Endothelial cell of umbilical vein (primary cell): Measurements from ENCODE around the gene KIAA1671. TPM values are rescaled to one million over a fixed set of nuclear protein-coding genes. Genes with fewer than 3 reads are reported as not detected.

ENCODE experiments used
- BruUV-seq: library from RNA; stranded (reverse); fragments of 400-500 nt; replicated peaks from 2 replicates; lab custom pipeline; 2021; lab: Mats Ljungman, UMichigan
- CTCF ChIA-PET: fragments of 300-600, 350-600 bp; sonication (Branson Sonifier 250); formaldehyde crosslinking; loops from one replicate; lab custom pipeline; 2021; ENCODE audit warnings: antibody characterized with exemption, inconsistent platforms; lab: Charles Lee
- POLR2A ChIA-PET: fragments of 300-600, 350-600 bp; sonication (Branson Sonifier 250); formaldehyde crosslinking; loops from one replicate; lab custom pipeline; 2021; ENCODE audit warnings: antibody characterized with exemption, inconsistent platforms; lab: Charles Lee
- DNase-seq: peaks from one replicate; pipeline ENCODE4 v3.0.0-alpha.2; 2011; ENCODE audit warnings: low read depth, low spot score
- FAIRE-seq: peaks from 2 replicates; lab custom pipeline; 2011; peaks lifted over from hg19 to GRCh38; lab: Jason Lieb, UNC
- H2AFZ ChIP-seq: 2 replicates; pipeline ENCODE4 v1.6.0; 2012; ENCODE audit warnings: low read depth, low read length, control low read depth, inconsistent platforms
- H3K27ac ChIP-seq: 2 replicates; pipeline ENCODE4 v1.5.1; 2011; ENCODE audit warnings: low read depth, mild to moderate bottlenecking, control low read depth, low read length, moderate library complexity; ENCODE audit not compliant: insufficient read depth
- H3K27me3 ChIP-seq, 2 experiments: 2 replicates each; pipeline versions ENCODE4 v1.6.0 to v1.6.1; 2011; ENCODE audit warnings: low read length in 2 of 2, mixed read lengths in 1 of 2; ENCODE audit not compliant: control insufficient read depth in 2 of 2, insufficient read depth in 2 of 2
- H3K36me3 ChIP-seq, 2 experiments: 2 replicates in 1 of 2; 3 replicates in 1 of 2; pipeline ENCODE4 v1.5.1; 2011; ENCODE audit warnings: low read length in 2 of 2, mild to moderate bottlenecking in 1 of 2, moderate library complexity in 1 of 2; ENCODE audit not compliant: control insufficient read depth in 2 of 2, insufficient read depth in 2 of 2; ENCODE audit errors: extremely low read depth in 1 of 2
- H3K4me1 ChIP-seq: 3 replicates; pipeline ENCODE4 v1.5.1; 2011; ENCODE audit warnings: mild to moderate bottlenecking, low read length; ENCODE audit not compliant: control insufficient read depth, insufficient read depth; ENCODE audit errors: extremely low read depth
- H3K4me2 ChIP-seq: 2 replicates; pipeline ENCODE4 v1.6.1; 2011; ENCODE audit warnings: low read length, control low read depth, mixed read lengths; ENCODE audit not compliant: insufficient read depth
- H3K4me3 ChIP-seq, 3 experiments: fragments of 200-600 bp in 1 of 3; sonication (generic), shearing (Covaris generic) in 1 of 3; replicated peaks in 1 of 3; 2 replicates each; pipeline ENCODE4 v1.5.1; 2011 to 2016; ENCODE audit warnings: control low read depth in 3 of 3, low read length in 3 of 3, mild to moderate bottlenecking in 2 of 3, inconsistent platforms in 1 of 3, low read depth in 1 of 3, moderate library complexity in 1 of 3; ENCODE audit not compliant: insufficient read depth in 1 of 3
- H3K79me2 ChIP-seq: 2 replicates; pipeline ENCODE4 v1.6.0; 2012; ENCODE audit warnings: low read length, inconsistent platforms; ENCODE audit not compliant: control insufficient read depth, insufficient read depth
- H3K9ac ChIP-seq: replicated peaks from 2 replicates; pipeline ENCODE3; 2011; ENCODE audit warnings: low read length, control low read depth; ENCODE audit not compliant: insufficient read depth; ENCODE audit errors: extremely low read depth
- H3K9me1 ChIP-seq: replicated peaks from 3 replicates; pipeline ENCODE4 v1.6.0; 2011; ENCODE audit warnings: mild to moderate bottlenecking, low read length; ENCODE audit not compliant: control insufficient read depth, insufficient read depth; ENCODE audit errors: extremely low read depth
- H3K9me3 ChIP-seq: replicated peaks from 2 replicates; pipeline ENCODE4 v1.5.1; 2012; ENCODE audit warnings: low read length, inconsistent platforms; ENCODE audit not compliant: control insufficient read depth, insufficient read depth
- H4K20me1 ChIP-seq: replicated peaks from 2 replicates; pipeline ENCODE3; 2011; ENCODE audit warnings: mild to moderate bottlenecking, low read length; ENCODE audit not compliant: control insufficient read depth, insufficient read depth; ENCODE audit errors: extremely low read depth
- CTCF ChIP-seq, 2 donors: IDR thresholded peaks; 1 replicate in 1 of 2; 2 replicates in 1 of 2; pipeline ENCODE4 v1.5.1; 2011; ENCODE audit warnings: low read length in 2 of 2, mild to moderate bottlenecking in 2 of 2, moderate library complexity in 2 of 2, control low read depth in 1 of 2, inconsistent platforms in 1 of 2, low read depth in 1 of 2; ENCODE audit not compliant: insufficient read depth in 1 of 2; ENCODE audit errors: extremely low read depth in 1 of 2
- EZH2 ChIP-seq: IDR thresholded peaks from 2 replicates; pipeline ENCODE4 v1.6.1; 2012; ENCODE audit warnings: borderline replicate concordance, low read depth, mild to moderate bottlenecking, moderate library complexity, low read length, inconsistent platforms; ENCODE audit not compliant: severe bottlenecking
- FOS ChIP-seq: IDR thresholded peaks from 2 replicates; pipeline ENCODE4 v1.6.1; 2011; ENCODE audit warnings: mild to moderate bottlenecking, low read length, moderate library complexity, borderline replicate concordance; ENCODE audit not compliant: insufficient read depth
- GATA2 ChIP-seq: IDR thresholded peaks from 2 replicates; pipeline ENCODE4 v1.7.0; 2011; ENCODE audit warnings: low read depth, mild to moderate bottlenecking, moderate library complexity, mixed read lengths, low read length; ENCODE audit not compliant: insufficient read length, insufficient read depth
- JUN ChIP-seq: IDR thresholded peaks from 2 replicates; pipeline ENCODE4 v1.6.1; 2011; ENCODE audit warnings: borderline replicate concordance, low read depth; ENCODE audit not compliant: insufficient read length, insufficient read depth
- MAX ChIP-seq: IDR thresholded peaks from 2 replicates; pipeline ENCODE4 v1.6.1; 2011; ENCODE audit not compliant: insufficient read depth, insufficient read length
- MYC ChIP-seq: IDR thresholded peaks from one replicate; pipeline ENCODE4 v1.6.1; 2011; ENCODE audit warnings: mild to moderate bottlenecking, low read depth, low read length
- POLR2A ChIP-seq: IDR thresholded peaks from 2 replicates; pipeline ENCODE4 v1.6.1; 2012; ENCODE audit warnings: low read depth, mild to moderate bottlenecking, control low read depth, low read length
- POLR2AphosphoS5 ChIP-seq: IDR thresholded peaks from 2 replicates; pipeline ENCODE4 v1.6.1; 2012; ENCODE audit warnings: low read depth, mild to moderate bottlenecking, control low read depth, low read length, moderate library complexity; ENCODE audit not compliant: insufficient read depth
- dilution Hi-C: fragments of 300-500 bp; cut with MboI; formaldehyde crosslinking; loops from one replicate; pipeline ENCODE4 v1.15.0; 2019; ENCODE audit warnings: low sequenced_read_pairs; ENCODE audit not compliant: extremely low pct_ligation_motif_present
- intact Hi-C: fragments of 100-400 bp; cut with micrococcal nuclease; formaldehyde crosslinking; loops from one replicate; pipeline ENCODE4 v1.10.0; 2022
- polyA plus RNA-seq, 4 experiments: library from polyadenylated mRNA; depleted of rRNA in 3 of 4; stranded (reverse) in 3 of 4; unstranded in 1 of 4; fragments of >200 nt; gene quantifications; 2 replicates each; pipeline versions ENCODE4 v1.2.1 to v1.2.3, GENCODE V29; 2011 to 2012; ENCODE audit warnings: missing spikeins in 1 of 4
- total RNA-seq: library from RNA; stranded (reverse); gene quantifications from 2 replicates; pipeline ENCODE4 v1.2.3, GENCODE V29; 2021

The KIAA1671 gene
- total and polyA plus RNA-seq, 2 donors (not counting 3 experiments of a cell fraction or from before 2014, with no cell fraction given) = 23.1 to 85.1 TPM

GRCh38 chr22:24957043-24957442, 4.5 kb downstream of the KIAA1671 start:
- Histone ChIP-seq H3K79me2 (peaks cover 62% of the 10 kb centered on the region), H3K27ac (no peak overlapping the region)
- BruUV-seq = no TSS peak

More at GRCh38 chr22:24957043-24957442, 4.5 kb downstream of the KIAA1671 start:
- TF ChIP-seq FOS (no peak), JUN (no peak), POLR2A (no peak), EZH2 (no peak), MYC (no peak), MAX (no peak), CTCF (IDR thresholded peaks at IDR 0.05; ENCODE audit: extremely low read depth in 1 of 2, insufficient read depth in 1 of 2, low read depth in 1 of 2, low read length in 2 of 2) (no peak), POLR2AphosphoS5 (no peak), GATA2 (no peak)
- H3K9me1 ChIP-seq = peaks cover 3% of the 10 kb centered on the region
- no peak overlapping the region for H3K9ac ChIP-seq
- no peaks in the 10 kb centered on the region for H3K36me3 ChIP-seq
- no peak for FAIRE-seq
- H3K4me3 ChIP-seq = no peak overlapping the region
- DNase-seq = no peak
- H2AFZ ChIP-seq = no peak overlapping the region
- intact Hi-C loops (no loop called here), dilution Hi-C loops (no loop called here)
- H3K9me3 ChIP-seq = no peaks in the 10 kb centered on the region
- H3K4me1 ChIP-seq = peaks cover 9% of the 10 kb centered on the region
- CTCF ChIA-PET = interaction anchor here (0.6 to 2.9 kb wide), 2 partner anchors 75 to 91 kb away, joined by 3 to 15 read pairs; no protein-coding TSS in a partner anchor
- no peaks in the 10 kb centered on the region for H3K27me3 ChIP-seq
- H3K4me2 ChIP-seq = no peak overlapping the region
- H4K20me1 ChIP-seq = no peaks in the 10 kb centered on the region
- POLR2A ChIA-PET = no interaction called here
